C4-2B (cell line): Measurements from ENCODE around the gene NECAP2.

ENCODE experiments used
- H3K27ac ChIP-seq: fragments of 450-650 bp; 2 replicates; pipeline ENCODE4 v1.5.1; 2017
- CTCF ChIP-seq: fragments of 450-650 bp; conservative IDR thresholded peaks from 2 replicates; pipeline ENCODE4 v1.5.1; 2017; ENCODE audit warnings: mild to moderate bottlenecking
- ZFX ChIP-seq: fragments of 450-650 bp; IDR thresholded peaks from 2 replicates; pipeline ENCODE4 v1.6.1; 2017

NECAP2 gene

GRCh38 chr1:16397120-16397519, 43.4 kb upstream of the NECAP2 start:
- H3K27ac ChIP-seq: no peak overlapping the region
- TF ChIP-seq ZFX (no peak), CTCF (no peak)

GRCh38 chr1:16398371-16398953, 42.1 kb upstream of the NECAP2 start:
- TF ChIP-seq CTCF (no peak), ZFX (no peak)
- no peak overlapping the region for H3K27ac ChIP-seq

GRCh38 chr1:16402742-16403141, 37.8 kb upstream of the NECAP2 start:
- H3K27ac ChIP-seq: no peak overlapping the region
- TF ChIP-seq ZFX (no peak), CTCF (no peak)

GRCh38 chr1:16405441-16405840, 35.1 kb upstream of the NECAP2 start:
- H3K27ac ChIP-seq: no peak overlapping the region
- TF ChIP-seq CTCF (no peak), ZFX (no peak)

- TF ChIP-seq ZFX (no peak), CTCF (no peak)
- H3K27ac ChIP-seq: no peak overlapping the region
Observed at GRCh38 chr1:16406868-16407267, 33.7 kb upstream of the NECAP2 start.

- no peak for TF ChIP-seq CTCF
- TF ChIP-seq ZFX: no peak
- no peak overlapping the region for H3K27ac ChIP-seq
Observed at GRCh38 chr1:16409536-16410152, 30.9 kb upstream of the NECAP2 start.

- TF ChIP-seq CTCF: no peak
- no peak for TF ChIP-seq ZFX
- no peak overlapping the region for H3K27ac ChIP-seq
Observed at GRCh38 chr1:16410803-16411202, 29.7 kb upstream of the NECAP2 start.
